IPS-20b (cell line): ENCODE results near the gene CBX3.
"Not testable (repeated sequence)": the region's sequence is repeated elsewhere in the genome, so short reads cannot be mapped to it uniquely, and the experiment has no call there.

Source experiments
- H3K27ac ChIP-seq: one replicate; pipeline ENCODE4 v1.5.1; 2013; ENCODE audit warnings: low read length
- H3K27me3 ChIP-seq: 2 replicates; pipeline ENCODE4 v1.6.1; 2013; ENCODE audit warnings: mild to moderate bottlenecking, low read length, inconsistent platforms; ENCODE audit not compliant: insufficient read depth
- H3K36me3 ChIP-seq: 2 replicates; pipeline ENCODE4 v1.6.1; 2013; ENCODE audit warnings: low read depth, mild to moderate bottlenecking, inconsistent platforms, low read length, moderate library complexity; ENCODE audit not compliant: insufficient read depth
- H3K4me1 ChIP-seq: 2 replicates; pipeline ENCODE4 v1.6.1; 2013; ENCODE audit warnings: mild to moderate bottlenecking, control low read depth, inconsistent platforms, low read length, moderate library complexity; ENCODE audit not compliant: insufficient read depth
- H3K4me3 ChIP-seq: 2 replicates; pipeline ENCODE4 v1.5.1; 2013; ENCODE audit warnings: mild to moderate bottlenecking, low read length, inconsistent platforms
- H3K9ac ChIP-seq: 2 replicates; pipeline ENCODE4 v1.6.1; 2013; ENCODE audit warnings: low read depth, mild to moderate bottlenecking, inconsistent platforms, low read length, moderate library complexity
- H3K9me3 ChIP-seq: 2 replicates; pipeline ENCODE4 v1.6.1; 2013; ENCODE audit warnings: mild to moderate bottlenecking, low read depth, low read length, inconsistent platforms; ENCODE audit not compliant: insufficient read depth

The CBX3 gene

GRCh38 chr7:26191233-26191973 is 10.1 kb upstream of the CBX3 start:
- H3K4me3 ChIP-seq: no peak overlapping the region
- no peak overlapping the region for H3K9ac ChIP-seq
- H3K36me3 ChIP-seq: peaks cover 85% of the 10 kb centered on the region
- no peaks in the 10 kb centered on the region for H3K27me3 ChIP-seq
- peaks cover 11% of the 10 kb centered on the region; the same call in 1 of the 2 replicates for H3K4me1 ChIP-seq
- H3K9me3 ChIP-seq: no peaks in the 10 kb centered on the region
- no peak overlapping the region for H3K27ac ChIP-seq

DNA sequence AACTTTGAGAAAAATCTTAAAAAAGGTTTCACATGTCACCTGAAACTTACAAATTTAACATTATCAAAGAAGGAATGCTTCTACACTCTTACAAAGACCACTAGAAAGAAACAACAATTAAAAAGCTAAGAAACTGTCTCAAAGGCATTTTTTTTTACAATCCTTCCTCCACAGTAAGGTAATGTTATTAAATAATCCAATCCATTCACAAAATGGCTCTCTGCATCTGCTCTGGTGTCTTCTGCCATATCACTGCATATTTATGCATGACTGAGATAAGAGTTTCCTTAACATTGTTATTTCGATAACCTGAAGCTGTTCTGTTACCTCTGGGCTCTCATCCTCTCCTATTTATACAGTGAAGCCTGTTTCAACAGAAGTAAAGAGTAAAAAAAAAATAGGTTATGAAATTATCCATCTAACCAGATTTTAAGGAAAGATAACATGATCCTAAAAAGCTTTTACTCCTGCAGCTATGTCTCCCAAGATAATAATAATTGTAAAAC is 9.5 kb upstream of the CBX3 start:
- Histone ChIP-seq H3K27ac (no peak overlapping the region), H3K4me3 (no peak overlapping the region), H3K9me3 (no peaks in the 10 kb centered on the region), H3K36me3 (peaks cover 91% of the 10 kb centered on the region), H3K4me1 (peaks cover 15% of the 10 kb centered on the region; the same call in 1 of the 2 replicates), H3K9ac (no peak overlapping the region), H3K27me3 (no peaks in the 10 kb centered on the region)

DNA sequence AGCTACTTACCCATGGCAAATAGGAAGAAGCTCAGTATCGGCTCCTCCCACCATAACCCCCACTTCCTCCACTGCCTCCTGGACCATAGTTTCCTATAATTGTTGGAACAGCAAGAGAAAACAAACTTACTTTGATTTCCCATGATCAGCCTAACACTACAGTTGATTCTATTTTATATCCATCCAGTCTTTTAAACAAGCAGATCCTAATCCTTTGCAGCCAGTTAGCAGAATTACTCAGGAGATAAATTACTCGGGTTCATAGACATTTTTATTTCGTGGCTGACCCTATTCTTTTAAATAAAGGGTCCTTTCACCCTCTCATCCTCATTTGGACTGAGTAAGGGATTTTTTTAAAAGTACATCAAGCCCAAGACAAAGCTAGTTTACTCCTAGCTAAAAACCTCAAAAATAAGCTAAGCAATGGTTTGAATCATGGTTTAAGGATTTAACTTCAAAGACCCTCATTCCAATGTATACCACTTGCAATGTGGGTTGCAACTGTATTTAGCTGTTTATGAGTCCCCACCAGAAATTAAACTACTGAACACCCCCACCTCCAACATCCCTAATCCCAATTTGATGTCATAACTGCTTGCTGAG is 9.0 kb upstream of the CBX3 start:
- Histone ChIP-seq H3K27ac (no peak overlapping the region), H3K36me3 (peaks cover 97% of the 10 kb centered on the region)

DNA sequence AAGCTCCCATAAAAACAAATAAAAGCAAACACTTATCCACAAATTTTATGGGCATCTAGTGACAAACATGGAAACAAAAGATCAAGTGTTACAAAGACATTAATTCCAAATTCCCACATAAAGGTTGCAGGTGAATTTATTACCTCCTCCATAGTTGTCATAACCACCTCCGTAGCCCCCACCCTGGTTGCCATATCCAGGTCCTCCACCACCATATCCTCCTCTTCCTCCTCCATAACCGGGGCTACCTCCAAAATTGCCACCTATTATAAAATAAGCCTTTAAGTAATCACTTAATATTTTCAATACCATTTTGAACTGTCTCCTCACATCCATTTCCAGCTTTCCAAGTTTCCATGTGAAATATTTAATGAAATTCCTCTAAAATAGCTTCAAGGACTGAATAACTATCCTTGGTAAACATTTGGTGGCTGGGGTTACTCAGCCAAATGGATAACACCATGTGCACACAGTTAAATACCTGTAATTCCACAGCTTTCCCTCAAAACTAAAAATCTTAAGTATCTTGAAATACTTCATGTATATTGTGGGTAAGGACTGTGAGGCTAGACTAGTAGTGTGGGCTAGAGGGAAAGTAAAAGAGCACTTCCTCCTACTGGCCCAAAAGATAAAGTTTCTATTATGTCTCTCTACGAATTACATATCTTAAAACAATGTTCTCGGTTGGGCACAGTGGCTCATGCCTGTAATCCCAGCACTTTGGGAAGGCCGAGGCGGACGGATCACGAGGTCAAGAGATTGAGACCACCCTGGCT is 7.9 kb upstream of the CBX3 start:
- no peak overlapping the region for H3K27ac ChIP-seq
- no peak overlapping the region for H3K4me3 ChIP-seq
- H3K27me3 ChIP-seq: no peaks in the 10 kb centered on the region
- peaks cover 15% of the 10 kb centered on the region; the same call in 1 of the 2 replicates for H3K4me1 ChIP-seq
- H3K9me3 ChIP-seq: no peaks in the 10 kb centered on the region
- peaks cover 100% of the 10 kb centered on the region for H3K36me3 ChIP-seq
- no peak overlapping the region for H3K9ac ChIP-seq

More for the DNA sequence above, 9.0 kb upstream of the CBX3 start:
- no peaks in the 10 kb centered on the region for H3K9me3 ChIP-seq
- peaks cover 15% of the 10 kb centered on the region; the same call in 1 of the 2 replicates for H3K4me1 ChIP-seq
- no peak overlapping the region for H3K4me3 ChIP-seq
- no peak overlapping the region for H3K9ac ChIP-seq
- no peaks in the 10 kb centered on the region for H3K27me3 ChIP-seq

DNA sequence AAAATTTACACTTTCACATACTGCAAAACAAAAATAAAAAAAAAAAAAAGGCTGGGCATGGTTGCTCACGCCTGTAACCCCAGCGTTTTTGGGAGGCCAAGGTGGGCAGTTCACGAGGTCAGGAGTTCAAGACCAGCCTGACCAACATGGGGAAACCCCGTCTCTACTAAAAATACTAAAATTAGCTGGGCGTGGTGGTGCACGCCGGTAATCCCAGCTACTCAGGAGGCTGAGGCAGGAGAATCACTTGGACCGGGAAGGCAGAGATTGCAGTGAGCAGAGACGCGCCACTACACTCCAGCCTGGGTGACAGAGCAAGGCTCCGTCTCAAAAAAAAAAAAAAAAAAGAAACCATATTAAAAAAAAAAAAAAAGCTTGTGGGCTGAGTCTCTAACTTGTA is 6.8 kb upstream of the CBX3 start:
- H3K4me1 ChIP-seq: peaks cover 10% of the 10 kb centered on the region; the same call in 1 of the 2 replicates
- not testable (repeated sequence) for H3K27ac ChIP-seq, H3K9ac ChIP-seq, H3K27me3 ChIP-seq, H3K9me3 ChIP-seq
- H3K4me3 ChIP-seq: peak overlapping the region; percentile 100; the same call in 1 of the 2 replicates
- peaks cover 100% of the 10 kb centered on the region for H3K36me3 ChIP-seq

DNA sequence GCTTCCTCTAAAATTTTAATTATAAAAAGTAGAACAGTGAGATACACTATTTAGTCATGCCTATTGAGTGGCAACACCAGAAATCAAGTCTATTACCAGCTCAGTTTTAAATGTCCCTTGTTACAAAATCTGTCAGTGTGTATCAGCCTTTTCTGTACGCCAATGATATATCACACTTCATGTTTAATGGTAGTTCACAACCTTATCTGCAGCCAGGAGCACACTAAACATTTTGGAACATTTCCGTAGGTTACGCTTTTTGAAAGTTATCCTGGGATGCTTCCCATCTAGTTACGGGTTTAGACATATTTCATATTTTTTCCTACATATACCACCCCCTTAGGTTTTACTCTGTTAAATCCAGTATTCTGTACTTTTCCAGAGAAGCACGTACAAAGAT is 6.4 kb upstream of the CBX3 start:
- Histone ChIP-seq H3K4me3 (peak overlapping the region; percentile 100), H3K4me1 (peaks cover 10% of the 10 kb centered on the region; the same call in 1 of the 2 replicates), H3K27ac (no peak overlapping the region), H3K9me3 (no peaks in the 10 kb centered on the region), H3K9ac (no peak overlapping the region), H3K36me3 (peaks cover 99% of the 10 kb centered on the region), H3K27me3 (no peaks in the 10 kb centered on the region)

- H3K27ac ChIP-seq: no peak overlapping the region
- H3K27me3 ChIP-seq: no peaks in the 10 kb centered on the region
- H3K9me3 ChIP-seq: no peaks in the 10 kb centered on the region
- peaks cover 10% of the 10 kb centered on the region; the same call in 1 of the 2 replicates for H3K4me1 ChIP-seq
- H3K4me3 ChIP-seq: peak overlapping the region; percentile 100
- H3K9ac ChIP-seq: peak overlapping the region; percentile 100; the same call in 1 of the 2 replicates
- peaks cover 93% of the 10 kb centered on the region for H3K36me3 ChIP-seq
Observed at GRCh38 chr7:26195867-26196657, 5.5 kb upstream of the CBX3 start.

GRCh38 chr7:26197153-26198115 is 4.1 kb upstream of the CBX3 start:
- H3K27me3 ChIP-seq: no peaks in the 10 kb centered on the region
- H3K27ac ChIP-seq: no peak overlapping the region
- H3K9ac ChIP-seq: peak overlapping the region; percentile 100
- H3K36me3 ChIP-seq: peaks cover 80% of the 10 kb centered on the region
- H3K4me1 ChIP-seq: peaks cover 10% of the 10 kb centered on the region; the same call in 1 of the 2 replicates
- H3K4me3 ChIP-seq: peak overlapping the region; percentile 100
- H3K9me3 ChIP-seq: no peaks in the 10 kb centered on the region

DNA sequence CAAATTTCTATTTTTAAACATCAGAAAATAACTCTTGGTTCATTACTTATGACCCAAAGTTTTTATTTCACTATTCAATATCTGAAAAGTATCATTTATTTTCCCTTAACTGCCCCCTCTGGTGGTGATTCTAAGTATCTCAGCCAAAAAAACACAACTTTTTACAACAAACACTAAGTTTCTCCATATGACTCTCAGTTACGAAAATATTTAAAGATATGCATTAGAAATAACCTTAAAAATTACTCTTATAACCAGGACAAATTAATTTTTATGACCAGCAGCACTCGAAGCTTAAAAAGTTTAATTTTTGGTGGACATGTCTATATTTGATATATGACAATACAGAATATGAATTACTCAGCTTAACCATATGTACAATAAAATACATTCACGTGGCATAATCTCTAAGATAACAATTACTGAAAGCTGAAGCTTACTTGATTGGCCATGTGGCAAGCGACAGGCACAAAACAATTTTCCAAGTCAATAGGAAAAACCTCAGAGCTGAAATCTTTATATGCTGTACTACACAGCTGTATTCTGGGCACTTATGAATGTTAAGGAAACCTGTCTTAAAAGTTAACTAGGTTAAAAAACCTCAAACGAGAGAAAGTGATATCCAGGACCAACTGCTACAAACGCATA is 3.3 kb upstream of the CBX3 start:
- Histone ChIP-seq H3K9me3 (no peaks in the 10 kb centered on the region), H3K4me1 (peaks cover 10% of the 10 kb centered on the region; the same call in 1 of the 2 replicates), H3K27me3 (no peaks in the 10 kb centered on the region), H3K4me3 (peak overlapping the region; percentile 100), H3K9ac (peak overlapping the region; percentile 100), H3K36me3 (peaks cover 76% of the 10 kb centered on the region), H3K27ac (no peak overlapping the region)

GRCh38 chr7:26198781-26199169 is 2.8 kb upstream of the CBX3 start:
- H3K4me3 ChIP-seq: peak overlapping the region; percentile 100
- peaks cover 11% of the 10 kb centered on the region; the same call in 1 of the 2 replicates for H3K4me1 ChIP-seq
- peaks cover 76% of the 10 kb centered on the region for H3K36me3 ChIP-seq
- H3K9me3 ChIP-seq: no peaks in the 10 kb centered on the region
- H3K27ac ChIP-seq: no peak overlapping the region
- H3K27me3 ChIP-seq: no peaks in the 10 kb centered on the region
- peak overlapping the region; percentile 100 for H3K9ac ChIP-seq
